Measurements from ENCODE around the gene STOX1.
"Not testable (repeated sequence)": the region's sequence is repeated elsewhere in the genome, so short reads cannot be mapped to it uniquely, and the experiment has no call there.

Gene STOX1

GRCh38 chr10:68895041-68895440, 67.7 kb downstream of the STOX1 start:
- no peak for DNase-seq

- DNase-seq = peak; percentile 37
Observed at GRCh38 chr10:68897336-68897741, 70.0 kb downstream of the STOX1 start.

- DNase-seq = no peak
Observed at GRCh38 chr10:68899186-68899745, 71.9 kb downstream of the STOX1 start.

- DNase-seq = no peak
Observed at GRCh38 chr10:68900427-68901104, 73.2 kb downstream of the STOX1 start.

DNA sequence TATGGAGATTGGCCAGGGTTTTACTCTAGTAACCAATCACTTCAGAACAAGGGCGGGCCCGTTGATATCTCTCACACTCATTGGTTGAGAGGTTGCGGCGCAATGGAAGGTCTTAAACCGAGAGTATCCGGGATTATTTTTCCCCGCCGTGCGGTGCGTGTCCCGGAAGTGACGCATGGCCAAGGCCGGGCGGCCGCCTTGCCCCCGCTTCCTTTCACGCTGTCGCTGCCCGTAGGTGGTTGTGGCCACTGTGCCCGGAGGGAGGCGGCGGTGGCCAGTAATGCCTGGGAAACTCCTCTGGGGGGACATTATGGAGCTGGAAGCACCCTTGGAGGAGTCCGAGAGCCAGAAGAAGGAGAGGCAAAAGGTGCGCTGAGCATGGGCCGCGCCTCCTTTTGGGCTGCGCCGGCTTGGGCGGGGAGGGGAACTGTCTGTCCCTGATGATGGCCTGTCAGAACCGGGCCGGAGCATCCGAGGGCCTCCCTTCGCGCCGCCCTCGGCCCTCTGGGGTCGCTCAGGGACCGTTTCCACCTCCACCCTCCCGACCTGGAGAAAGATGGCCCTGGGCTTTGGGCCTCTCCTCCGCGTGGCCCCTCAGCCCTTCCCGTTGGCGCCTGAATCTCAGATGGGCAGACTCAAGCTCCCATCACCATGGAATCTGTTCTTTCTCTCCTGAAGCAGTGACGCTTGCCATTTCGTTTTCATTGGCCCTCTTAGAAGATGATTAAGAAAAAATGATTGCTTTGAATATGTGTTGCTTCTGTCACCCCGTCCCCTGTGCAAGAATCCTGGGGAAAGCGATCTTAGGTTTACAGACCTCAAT, 74.0 kb downstream of the STOX1 start, which contains the start of gene DDX50:
Gene DDX50 (plus strand): TSS at position 211 of the 823 bp plus-strand sequence. CDS start 70 bp downstream, at position 281.
- peak; percentile 98 for DNase-seq

DNA sequence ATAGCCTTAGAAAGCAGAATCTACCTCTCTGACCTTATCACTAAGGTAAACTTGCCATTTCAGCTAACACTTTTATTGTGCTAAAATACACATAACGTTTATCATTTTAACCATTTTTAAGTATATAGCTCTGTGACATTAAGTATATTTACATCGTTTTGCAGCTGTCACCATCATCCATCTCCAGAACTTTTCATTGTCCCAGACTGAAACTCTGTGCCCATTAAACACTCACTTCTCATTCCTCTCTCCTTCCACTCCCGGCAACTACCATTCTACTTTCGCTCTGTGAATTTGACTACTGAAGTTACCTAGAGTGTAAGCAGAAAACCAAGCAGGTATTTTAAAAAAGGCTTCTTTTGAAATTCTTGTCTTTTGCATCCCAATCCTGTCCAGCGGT, 75.1 kb downstream of the STOX1 start:
- DNase-seq = no peak

GRCh38 chr10:68924593-68924992, 97.3 kb downstream of the STOX1 start:
- no peak for DNase-seq

DNA sequence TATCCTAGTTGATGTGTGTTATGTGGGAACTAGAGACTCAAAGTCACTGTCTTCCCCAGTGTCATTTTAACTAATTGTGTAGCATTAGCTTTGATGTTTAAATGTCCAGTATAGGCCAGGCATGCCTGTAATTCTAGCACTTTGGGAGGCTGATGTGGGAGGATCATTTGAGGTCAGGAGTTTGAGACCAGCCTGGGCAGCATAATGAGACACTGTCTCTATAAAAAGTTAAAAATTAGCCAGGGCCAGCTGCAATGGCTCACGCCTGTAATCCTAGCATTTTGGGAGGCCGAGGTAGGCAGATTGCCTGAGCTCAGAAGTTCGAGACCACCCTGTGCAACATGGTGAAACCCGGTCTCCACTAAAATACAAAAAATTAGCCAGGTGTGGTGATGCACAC, 98.2 kb downstream of the STOX1 start:
- no peak for DNase-seq

- not testable (repeated sequence) for DNase-seq
Observed at GRCh38 chr10:68929157-68929556, 101.8 kb downstream of the STOX1 start.

DNA sequence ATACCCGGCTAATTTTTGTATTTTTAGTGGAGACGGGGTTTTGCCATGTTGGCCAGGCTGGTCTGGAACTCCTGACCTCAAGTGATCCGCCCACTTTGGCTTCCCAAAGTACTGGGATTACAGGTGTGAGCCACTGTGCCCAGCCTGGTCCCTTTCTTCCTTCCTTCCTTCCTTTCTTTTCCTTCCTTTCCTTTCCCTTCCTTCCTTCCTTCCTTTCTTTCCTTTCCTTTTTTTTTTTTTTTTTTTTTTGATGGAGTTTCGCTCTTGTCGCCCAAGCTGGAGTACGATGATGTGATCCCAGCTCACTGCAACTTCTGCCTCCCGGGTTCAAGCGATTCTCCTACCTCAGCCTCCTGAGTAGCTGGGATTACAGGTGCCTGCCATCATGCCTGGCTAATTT, 102.6 kb downstream of the STOX1 start:
- not testable (repeated sequence) for DNase-seq

DNA sequence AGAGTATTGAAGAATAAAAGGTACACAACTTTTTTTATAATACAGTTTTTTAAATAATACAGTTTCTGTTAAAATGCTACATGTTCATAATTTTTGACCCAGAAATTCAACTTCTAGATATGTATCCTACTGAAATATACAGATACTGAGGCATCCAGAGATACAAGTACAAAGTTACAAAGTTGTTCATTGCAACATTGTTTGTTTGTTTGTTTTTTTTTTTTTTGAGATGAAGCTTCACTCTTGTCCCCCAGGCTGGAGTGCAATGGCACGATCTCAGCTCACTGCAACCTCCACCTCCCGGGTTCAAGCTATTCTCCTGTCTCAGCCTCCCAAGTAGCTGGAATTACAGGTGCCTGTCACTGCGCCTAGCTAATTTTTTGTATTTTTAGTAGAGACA, 105.5 kb downstream of the STOX1 start:
- DNase-seq = not testable (repeated sequence)

DNA sequence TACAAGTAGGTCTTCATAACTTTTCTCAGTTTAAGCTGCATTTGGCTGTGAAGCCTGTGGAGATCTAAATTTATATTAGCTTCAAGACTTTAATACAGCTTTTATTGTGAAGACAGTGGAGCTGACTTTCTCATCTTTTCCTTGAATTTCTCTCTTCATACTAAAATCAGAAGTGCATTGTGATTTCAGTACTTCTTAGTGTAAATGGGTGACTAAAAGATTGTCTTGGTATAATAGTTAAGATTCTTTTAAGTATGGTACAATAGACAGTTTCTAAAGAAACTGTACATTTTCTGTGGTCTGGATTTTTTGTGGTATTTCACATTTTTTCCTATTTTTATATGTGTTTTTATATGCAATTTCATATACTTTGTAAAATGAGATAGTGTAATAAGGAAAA, 107.7 kb downstream of the STOX1 start:
- no peak for DNase-seq

- no peak for DNase-seq
Observed at GRCh38 chr10:68938117-68938516, 110.8 kb downstream of the STOX1 start.

DNA sequence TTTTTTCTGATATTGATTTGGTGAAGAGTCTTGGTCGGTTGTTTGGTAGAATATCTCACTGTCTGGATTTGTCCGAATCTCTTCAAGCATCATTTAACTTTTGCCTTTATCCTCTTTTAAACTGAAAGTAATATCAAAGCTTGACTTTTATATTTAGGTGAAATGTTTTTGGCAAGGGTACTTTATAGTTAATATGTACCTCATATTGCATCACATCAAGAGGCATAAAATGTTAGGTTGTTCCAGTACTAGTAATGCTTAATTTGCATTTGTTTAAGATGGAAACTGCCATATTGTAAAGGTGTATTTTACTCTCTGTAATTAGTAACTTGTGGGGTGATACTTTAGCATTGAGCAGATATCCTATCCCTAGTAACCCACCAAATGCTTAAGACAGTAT, 111.6 kb downstream of the STOX1 start:
- DNase-seq = no peak

DNA sequence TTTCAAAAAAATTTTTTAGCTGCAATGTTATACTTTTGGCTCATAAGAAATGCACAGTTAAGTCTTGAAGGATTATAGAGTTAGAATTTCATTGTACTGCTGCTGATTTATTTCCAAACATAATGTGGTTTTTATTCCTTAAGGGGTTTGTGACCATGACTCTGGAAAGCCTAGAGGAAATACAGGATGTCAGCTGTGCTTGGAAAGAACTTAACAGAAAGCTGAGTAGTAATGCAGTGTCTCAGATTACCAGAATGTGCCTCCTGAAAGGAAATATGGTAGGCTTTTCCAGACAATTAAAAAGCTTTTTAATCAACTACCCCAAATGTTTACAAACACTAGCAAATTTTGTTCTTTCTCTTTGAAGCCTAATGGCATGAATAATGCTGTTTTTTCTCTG, 113.6 kb downstream of the STOX1 start:
- not testable (repeated sequence) for DNase-seq
